ENCODE data around the gene TXNDC15.
"Not testable (repeated sequence)": the region's sequence is repeated elsewhere in the genome, so short reads cannot be mapped to it uniquely, and the experiment has no call there.

The TXNDC15 gene

DNA sequence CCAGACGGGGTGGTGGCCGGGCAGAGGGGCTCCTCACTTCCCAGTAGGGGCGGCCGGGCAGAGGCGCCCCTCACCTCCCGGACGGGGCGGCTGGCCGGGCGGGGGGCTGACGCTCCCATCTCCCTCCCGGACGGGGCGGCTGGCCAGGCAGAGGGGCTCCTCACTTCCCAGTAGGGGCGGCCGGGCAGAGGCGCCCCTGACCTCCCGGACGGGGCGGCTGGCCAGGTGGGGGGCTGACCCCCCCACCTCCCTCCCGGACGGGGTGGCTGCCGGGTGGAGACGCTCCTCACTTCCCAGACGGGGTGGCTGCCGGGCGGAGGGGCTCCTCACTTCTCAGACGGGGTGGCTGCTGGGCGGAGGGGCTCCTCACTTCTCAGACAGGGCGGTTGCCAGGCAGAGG is 7.5 kb downstream of the TXNDC15 start:
- not testable (repeated sequence) for H3K27me3 ChIP-seq (ENCODE audit: control insufficient read depth, insufficient read depth, low read length); H3K9me3 ChIP-seq (ENCODE audit: control insufficient read depth, low read length); H3K4me3 ChIP-seq (ENCODE audit: low read length); H3K4me1 ChIP-seq (ENCODE audit: control insufficient read depth, insufficient read depth, low read length); H3K9ac ChIP-seq (ENCODE audit: low read length); H3K36me3 ChIP-seq (ENCODE audit: control insufficient read depth, insufficient read depth, low read length)

DNA sequence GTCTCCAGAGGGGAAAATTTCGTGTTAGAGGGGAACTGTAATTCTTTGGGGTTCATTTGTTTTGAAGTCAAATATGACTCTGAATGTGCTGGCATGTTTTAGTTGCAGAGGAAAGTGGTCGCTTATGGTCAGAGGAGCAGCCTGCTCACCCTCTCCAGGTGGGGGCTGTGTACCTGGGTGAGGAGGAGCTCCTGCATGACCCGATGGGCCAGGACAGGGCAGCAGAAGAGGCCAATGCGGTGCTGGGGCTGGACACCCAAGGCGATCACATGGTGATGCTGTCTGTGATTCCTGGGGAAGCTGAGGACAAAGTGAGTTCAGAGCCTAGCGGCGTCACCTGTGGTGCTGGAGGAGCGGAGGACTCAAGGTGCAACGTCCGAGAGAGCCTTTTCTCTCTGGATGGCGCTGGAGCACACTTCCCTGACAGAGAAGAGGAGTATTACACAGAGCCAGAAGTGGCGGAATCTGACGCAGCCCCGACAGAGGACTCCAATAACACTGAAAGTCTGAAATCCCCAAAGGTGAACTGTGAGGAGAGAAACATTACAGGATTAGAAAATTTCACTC is 13.5 kb downstream of the TXNDC15 start:
- Histone ChIP-seq H3K9me3 (ENCODE audit: control insufficient read depth, low read length) (no peaks in the 10 kb centered on the region), H3K9ac (ENCODE audit: low read length) (no peak overlapping the region), H3K4me3 (ENCODE audit: low read length) (no peak overlapping the region), H3K27me3 (ENCODE audit: control insufficient read depth, insufficient read depth, low read length) (no peaks in the 10 kb centered on the region), H3K4me1 (ENCODE audit: control insufficient read depth, insufficient read depth, low read length) (no peaks in the 10 kb centered on the region), H3K36me3 (ENCODE audit: control insufficient read depth, insufficient read depth, low read length) (no peaks in the 10 kb centered on the region)

DNA sequence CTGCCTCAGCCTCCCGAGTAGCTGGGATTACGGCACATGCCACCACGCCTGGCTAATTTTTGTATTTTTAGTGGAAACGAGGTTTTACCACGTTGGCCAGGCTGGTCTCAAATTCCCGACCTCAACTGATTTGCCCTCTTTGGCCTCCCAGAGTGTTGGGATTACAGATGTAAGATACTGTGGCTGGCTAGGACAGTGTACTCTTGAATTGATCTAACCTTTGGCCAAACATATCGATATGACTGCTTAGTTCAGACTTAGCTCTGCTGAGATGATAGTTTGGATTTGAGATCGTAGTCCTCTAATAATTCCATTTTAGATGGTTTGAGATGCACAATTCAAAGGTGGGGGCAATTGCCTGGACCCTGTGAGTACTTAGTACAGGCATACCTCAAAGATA is 15.2 kb downstream of the TXNDC15 start:
- Histone ChIP-seq H3K4me3 (ENCODE audit: low read length) (no peak overlapping the region), H3K27me3 (ENCODE audit: control insufficient read depth, insufficient read depth, low read length) (no peaks in the 10 kb centered on the region), H3K36me3 (ENCODE audit: control insufficient read depth, insufficient read depth, low read length) (no peaks in the 10 kb centered on the region), H3K4me1 (ENCODE audit: control insufficient read depth, insufficient read depth, low read length) (no peaks in the 10 kb centered on the region), H3K9ac (ENCODE audit: low read length) (no peak overlapping the region), H3K9me3 (ENCODE audit: control insufficient read depth, low read length) (no peaks in the 10 kb centered on the region)

DNA sequence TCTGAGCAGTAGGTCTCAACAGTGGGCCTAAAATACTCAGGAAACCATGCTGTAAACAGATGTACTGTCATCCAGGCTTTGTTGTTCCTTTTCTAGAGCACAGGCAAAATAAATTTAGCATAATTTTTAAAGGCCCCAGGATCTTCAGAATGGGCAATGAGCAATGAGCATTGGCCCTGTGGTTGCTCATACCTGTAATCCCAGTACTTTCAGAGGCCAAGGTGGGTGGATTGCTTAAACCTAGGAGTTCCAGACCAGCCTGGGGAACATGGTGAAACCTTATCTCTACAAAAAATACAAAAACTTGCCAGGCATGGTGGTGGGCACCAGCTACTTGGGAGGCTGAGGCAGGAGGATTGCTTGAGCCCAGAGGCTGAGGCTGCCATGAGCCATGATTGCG is 17.3 kb downstream of the TXNDC15 start:
- no peaks in the 10 kb centered on the region for H3K4me1 ChIP-seq (ENCODE audit: control insufficient read depth, insufficient read depth, low read length)
- H3K9ac ChIP-seq (ENCODE audit: low read length) = no peak overlapping the region
- H3K9me3 ChIP-seq (ENCODE audit: control insufficient read depth, low read length) = no peaks in the 10 kb centered on the region
- no peaks in the 10 kb centered on the region for H3K36me3 ChIP-seq (ENCODE audit: control insufficient read depth, insufficient read depth, low read length)
- H3K27me3 ChIP-seq (ENCODE audit: control insufficient read depth, insufficient read depth, low read length) = no peaks in the 10 kb centered on the region
- no peak overlapping the region for H3K4me3 ChIP-seq (ENCODE audit: low read length)

DNA sequence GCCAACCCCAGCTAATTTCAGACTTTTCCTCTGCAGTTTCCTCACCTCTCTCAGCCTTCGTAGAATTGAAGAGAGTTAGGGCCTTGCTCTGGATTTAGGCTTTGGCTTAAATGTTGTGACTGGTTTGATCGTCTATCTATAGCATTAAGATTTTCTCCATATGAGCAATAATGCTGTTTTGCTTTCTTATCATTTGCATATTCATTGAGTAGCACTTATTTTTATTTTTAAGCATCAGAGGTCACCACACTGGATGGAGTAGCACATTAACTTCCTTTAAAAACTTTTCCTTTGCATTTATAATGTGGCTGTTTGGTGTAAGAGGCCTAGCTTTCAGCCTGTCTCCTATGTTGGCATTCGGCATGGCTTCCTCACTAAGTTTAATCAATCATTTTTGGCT is 18.1 kb downstream of the TXNDC15 start:
- H3K36me3 ChIP-seq (ENCODE audit: control insufficient read depth, insufficient read depth, low read length) = no peaks in the 10 kb centered on the region
- H3K27me3 ChIP-seq (ENCODE audit: control insufficient read depth, insufficient read depth, low read length) = no peaks in the 10 kb centered on the region
- H3K4me1 ChIP-seq (ENCODE audit: control insufficient read depth, insufficient read depth, low read length) = no peaks in the 10 kb centered on the region
- H3K9ac ChIP-seq (ENCODE audit: low read length) = no peak overlapping the region
- H3K9me3 ChIP-seq (ENCODE audit: control insufficient read depth, low read length) = no peaks in the 10 kb centered on the region
- no peak overlapping the region for H3K4me3 ChIP-seq (ENCODE audit: low read length)

DNA sequence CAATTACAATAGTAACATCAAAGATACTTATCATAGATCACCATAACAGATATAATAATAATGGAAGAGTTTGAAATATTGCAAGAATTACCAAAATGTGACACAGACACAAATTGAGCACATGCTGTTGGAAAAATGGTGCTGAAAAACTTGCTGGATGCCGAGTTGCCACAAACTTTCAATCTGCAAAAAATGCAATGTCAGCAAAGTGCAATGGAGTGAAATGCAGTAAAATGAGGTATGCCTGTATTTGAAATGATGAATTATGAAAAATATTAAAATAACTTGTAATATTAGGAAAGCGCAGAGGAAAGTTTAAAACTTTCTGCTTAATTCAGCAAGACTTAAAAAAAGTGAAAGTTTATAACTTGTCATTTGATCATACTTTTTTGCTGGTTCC is 18.8 kb downstream of the TXNDC15 start:
- Histone ChIP-seq H3K4me1 (ENCODE audit: control insufficient read depth, insufficient read depth, low read length) (no peaks in the 10 kb centered on the region), H3K9me3 (ENCODE audit: control insufficient read depth, low read length) (no peaks in the 10 kb centered on the region), H3K9ac (ENCODE audit: low read length) (no peak overlapping the region), H3K27me3 (ENCODE audit: control insufficient read depth, insufficient read depth, low read length) (no peaks in the 10 kb centered on the region), H3K36me3 (ENCODE audit: control insufficient read depth, insufficient read depth, low read length) (no peaks in the 10 kb centered on the region), H3K4me3 (ENCODE audit: low read length) (no peak overlapping the region)

DNA sequence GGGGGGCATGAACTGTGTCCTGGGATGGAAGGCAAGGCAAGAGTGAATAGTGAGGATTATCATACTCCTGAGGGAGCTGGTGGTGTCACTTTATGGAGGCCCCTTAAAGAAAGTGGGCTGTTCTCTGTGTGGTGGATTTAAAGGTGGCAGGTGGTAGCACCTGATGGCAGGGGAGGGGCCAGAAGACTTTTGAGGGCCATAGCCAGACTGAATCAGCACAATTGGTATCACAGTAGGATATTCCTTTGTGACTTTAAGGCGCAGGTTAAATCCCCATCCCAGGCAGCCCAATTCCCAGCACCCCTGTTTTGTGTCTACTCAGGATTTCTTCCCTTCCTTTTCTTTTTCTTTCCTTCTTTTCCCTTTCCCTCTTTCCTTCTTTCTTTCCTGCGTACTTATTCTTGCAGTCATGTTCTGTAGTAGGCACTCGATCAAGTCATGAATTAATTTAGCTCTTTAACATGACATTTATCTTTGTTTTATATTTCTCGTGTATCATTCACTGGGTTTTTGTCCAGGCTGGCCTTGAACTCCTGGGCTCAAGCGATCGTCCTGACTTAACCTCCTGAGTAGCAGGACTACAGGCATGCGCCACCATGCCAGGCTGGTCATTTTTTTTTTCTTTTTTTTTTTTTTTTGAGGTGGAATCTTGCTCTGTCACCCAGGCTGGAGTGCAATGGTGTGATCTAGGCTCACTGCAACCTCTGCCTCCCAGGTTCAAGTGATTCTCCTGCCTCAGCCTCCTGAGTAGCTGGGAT is 19.8 kb downstream of the TXNDC15 start:
- H3K9ac ChIP-seq (ENCODE audit: low read length) = no peak overlapping the region
- no peaks in the 10 kb centered on the region for H3K27me3 ChIP-seq (ENCODE audit: control insufficient read depth, insufficient read depth, low read length)
- no peaks in the 10 kb centered on the region for H3K4me1 ChIP-seq (ENCODE audit: control insufficient read depth, insufficient read depth, low read length)
- H3K4me3 ChIP-seq (ENCODE audit: low read length) = no peak overlapping the region
- no peaks in the 10 kb centered on the region for H3K36me3 ChIP-seq (ENCODE audit: control insufficient read depth, insufficient read depth, low read length)
- no peaks in the 10 kb centered on the region for H3K9me3 ChIP-seq (ENCODE audit: control insufficient read depth, low read length)

DNA sequence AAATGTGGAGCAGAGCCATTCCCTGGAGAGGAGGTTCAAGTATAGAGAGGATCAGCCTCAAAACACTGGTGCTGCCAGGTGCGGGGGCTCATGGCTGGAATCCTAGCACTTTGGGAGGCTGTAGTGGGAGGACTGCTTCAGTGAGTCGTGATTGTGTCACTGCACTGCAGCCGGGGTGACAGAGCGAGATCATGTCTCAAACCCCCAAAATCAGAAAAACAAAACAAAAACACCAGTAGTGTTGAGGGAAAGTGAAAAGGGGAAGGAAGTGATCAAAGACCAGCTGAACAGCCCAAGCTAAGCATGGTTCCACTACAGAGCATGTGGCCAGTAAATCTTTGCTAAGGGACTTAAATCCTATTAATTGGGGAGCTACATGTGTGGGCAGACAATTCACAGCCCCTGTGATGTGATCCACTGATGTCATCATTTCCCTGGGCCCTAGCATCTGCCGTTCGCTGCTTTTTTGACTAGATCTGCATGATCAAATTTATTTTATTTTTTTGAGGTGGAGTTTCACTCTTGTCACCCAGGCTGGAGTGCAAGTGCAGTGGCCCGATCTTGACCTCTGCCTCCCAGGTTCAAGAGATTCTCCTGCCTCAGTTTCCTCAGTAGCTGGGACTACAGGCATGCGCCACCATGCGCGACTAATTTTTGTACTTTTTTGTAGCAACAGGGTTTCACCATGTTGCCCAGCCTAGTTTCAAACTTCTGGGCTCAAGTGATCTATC is 28.1 kb downstream of the TXNDC15 start:
- no peak overlapping the region for H3K4me3 ChIP-seq (ENCODE audit: low read length)
- no peak overlapping the region for H3K9ac ChIP-seq (ENCODE audit: low read length)
- H3K27me3 ChIP-seq (ENCODE audit: control insufficient read depth, insufficient read depth, low read length) = no peaks in the 10 kb centered on the region
- no peaks in the 10 kb centered on the region for H3K4me1 ChIP-seq (ENCODE audit: control insufficient read depth, insufficient read depth, low read length)
- no peaks in the 10 kb centered on the region for H3K9me3 ChIP-seq (ENCODE audit: control insufficient read depth, low read length)
- H3K36me3 ChIP-seq (ENCODE audit: control insufficient read depth, insufficient read depth, low read length) = no peaks in the 10 kb centered on the region

DNA sequence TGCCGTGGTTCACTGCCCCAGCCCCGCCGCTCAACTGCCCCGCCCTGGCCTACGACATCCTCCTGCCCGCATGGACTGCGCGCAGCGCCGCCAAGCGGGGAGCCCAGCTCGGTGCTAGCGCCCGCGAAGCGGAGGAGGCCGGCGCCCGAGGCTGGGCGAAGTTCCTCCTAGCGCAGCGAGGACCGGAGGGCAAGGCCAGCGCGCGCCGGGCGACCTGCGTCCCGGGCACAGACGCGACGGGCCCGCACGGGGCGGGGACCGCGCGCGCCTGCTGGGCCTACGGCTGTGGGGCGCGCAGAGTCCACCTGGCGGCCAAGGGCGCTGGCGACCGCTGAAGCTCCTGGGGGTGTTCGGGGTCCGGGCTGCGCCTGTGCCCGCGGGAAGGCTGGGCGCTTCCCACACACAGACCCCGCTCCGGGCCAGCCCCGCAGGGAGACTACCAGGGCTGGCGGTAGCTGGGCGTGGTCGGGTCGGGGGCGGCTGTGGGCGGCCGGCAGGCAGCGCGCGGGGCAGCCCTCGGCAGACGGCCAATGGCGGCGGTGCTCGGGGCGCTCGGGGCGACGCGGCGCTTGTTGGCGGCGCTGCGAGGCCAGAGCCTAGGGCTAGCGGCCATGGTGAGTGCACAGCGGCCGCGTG is 30.6 kb downstream of the TXNDC15 start, which contains the start of gene PCBD2:
PCBD2 (plus strand) TSS at position 522 of the 636 bp plus-strand sequence; CDS start at position 531, 9 bp downstream.
- H3K27me3 ChIP-seq (ENCODE audit: control insufficient read depth, insufficient read depth, low read length) = no peaks in the 10 kb centered on the region
- H3K4me3 ChIP-seq (ENCODE audit: low read length) = peak within 1 kb of the TSS; percentile 44
- no peaks in the 10 kb centered on the region for H3K9me3 ChIP-seq (ENCODE audit: control insufficient read depth, low read length)
- H3K36me3 ChIP-seq (ENCODE audit: control insufficient read depth, insufficient read depth, low read length) = no peaks in the 10 kb centered on the region
- peak within 1 kb of the TSS; percentile 94 for H3K9ac ChIP-seq (ENCODE audit: low read length)
- no peaks in the 10 kb centered on the region for H3K4me1 ChIP-seq (ENCODE audit: control insufficient read depth, insufficient read depth, low read length)

DNA sequence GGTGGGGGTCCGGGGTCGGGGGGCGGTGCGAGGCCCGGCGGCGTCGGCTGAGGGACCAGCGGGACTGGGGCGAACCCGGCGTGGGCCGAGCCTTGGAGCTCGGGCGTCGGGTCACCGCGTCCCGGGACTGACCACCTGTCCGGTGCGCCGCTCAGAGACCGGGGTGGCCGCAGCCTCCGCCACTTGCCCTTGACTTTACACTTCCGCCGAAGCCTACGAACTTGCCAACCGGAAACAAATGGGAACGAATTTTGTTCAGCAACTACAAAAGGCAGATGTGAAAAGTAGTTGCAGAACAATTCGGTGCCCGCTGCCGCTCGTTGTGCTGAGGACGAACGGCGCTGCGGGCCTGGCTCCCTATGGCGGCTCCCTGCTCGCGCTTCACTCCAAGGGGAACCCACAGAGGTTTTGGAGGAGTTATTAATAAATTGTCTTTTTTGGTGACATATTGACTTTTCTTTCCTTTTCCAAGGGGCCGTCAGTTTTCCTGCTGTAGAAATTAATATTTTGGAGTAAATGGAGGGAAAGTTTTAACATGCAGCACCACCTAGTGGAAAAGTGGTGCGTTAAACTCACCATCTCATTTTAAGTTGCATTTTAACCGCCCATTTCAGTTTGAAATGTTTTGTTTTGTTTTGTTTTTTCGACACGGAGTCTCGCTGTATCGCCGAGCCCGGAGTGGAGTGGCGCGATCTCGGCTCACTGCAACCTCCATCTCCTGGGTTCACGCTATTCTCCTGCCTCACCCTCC is 31.2 kb downstream of the TXNDC15 start:
- H3K4me1 ChIP-seq (ENCODE audit: control insufficient read depth, insufficient read depth, low read length) = no peaks in the 10 kb centered on the region
- peak overlapping the region; percentile 94 for H3K9ac ChIP-seq (ENCODE audit: low read length)
- no peaks in the 10 kb centered on the region for H3K9me3 ChIP-seq (ENCODE audit: control insufficient read depth, low read length)
- no peaks in the 10 kb centered on the region for H3K27me3 ChIP-seq (ENCODE audit: control insufficient read depth, insufficient read depth, low read length)
- peak overlapping the region; percentile 44 for H3K4me3 ChIP-seq (ENCODE audit: low read length)
- no peaks in the 10 kb centered on the region for H3K36me3 ChIP-seq (ENCODE audit: control insufficient read depth, insufficient read depth, low read length)

DNA sequence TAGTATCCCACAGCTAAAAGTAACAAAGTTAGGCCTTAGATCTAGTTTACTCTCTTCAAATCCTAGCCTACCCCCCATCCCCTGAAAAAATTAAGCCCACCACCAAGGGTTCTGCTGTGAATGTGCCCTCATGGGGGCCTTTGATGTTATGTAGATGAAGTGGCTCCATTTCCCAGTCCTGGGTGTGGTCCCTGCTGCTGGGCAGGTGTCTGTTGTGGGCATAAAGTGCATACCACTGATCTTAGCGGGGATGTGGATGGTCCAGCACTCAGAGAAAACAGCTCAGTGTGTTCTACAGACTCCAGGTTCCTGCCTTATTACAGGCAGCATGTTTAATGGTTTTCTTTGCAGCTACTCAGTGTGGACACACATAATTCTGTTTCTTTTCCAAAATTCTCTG is 32.6 kb downstream of the TXNDC15 start:
- H3K4me3 ChIP-seq (ENCODE audit: low read length) = no peak overlapping the region
- peaks cover 8% of the 10 kb centered on the region for H3K4me1 ChIP-seq (ENCODE audit: control insufficient read depth, insufficient read depth, low read length)
- H3K27me3 ChIP-seq (ENCODE audit: control insufficient read depth, insufficient read depth, low read length) = no peaks in the 10 kb centered on the region
- no peak overlapping the region for H3K9ac ChIP-seq (ENCODE audit: low read length)
- no peaks in the 10 kb centered on the region for H3K36me3 ChIP-seq (ENCODE audit: control insufficient read depth, insufficient read depth, low read length)
- H3K9me3 ChIP-seq (ENCODE audit: control insufficient read depth, low read length) = no peaks in the 10 kb centered on the region
